Right atrium auricular region (tissue), 2 donors: ENCODE measurements around the gene OR10A5. TPM values are rescaled to one million over a fixed set of nuclear protein-coding genes. Genes with fewer than 3 reads are reported as not detected.
"Not testable (repeated sequence)": the region's sequence is repeated elsewhere in the genome, so short reads cannot be mapped to it uniquely, and the experiment has no call there.

Source experiments
- DNase-seq: peaks from one replicate; pipeline ENCODE4 v3.0.0-alpha.2; 2019; ENCODE audit warnings: low spot score
- H3K27ac ChIP-seq, 2 donors: fragments of 200-600 bp; sonication (generic); 1 replicate in 1 of 2; 2 replicates in 1 of 2; pipeline ENCODE4 v1.5.1; 2016 to 2019
- H3K27me3 ChIP-seq, 2 donors: fragments of 200-600 bp; sonication (generic); one replicate each; pipeline versions ENCODE4 v1.5.1 to v1.6.0; 2017 to 2019
- H3K36me3 ChIP-seq: fragments of 200-600 bp; sonication (generic); one replicate; pipeline ENCODE4 v1.5.1; 2016
- H3K4me1 ChIP-seq, 2 donors: fragments of 200-600 bp; sonication (generic); one replicate each; pipeline versions ENCODE4 v1.5.1 to v1.6.0; 2017 to 2019
- H3K4me3 ChIP-seq, 2 donors: fragments of 200-600 bp; sonication (generic); 1 replicate in 1 of 2; 2 replicates in 1 of 2; pipeline ENCODE4 v1.5.1; 2017 to 2019; ENCODE audit warnings: mild to moderate bottlenecking in 1 of 2, moderate library complexity in 1 of 2
- H3K9me3 ChIP-seq, 2 donors: fragments of 200-600 bp; sonication (generic); one replicate each; pipeline ENCODE4 v1.5.1; 2019
- total RNA-seq, 2 donors: library from RNA; depleted of rRNA; stranded (reverse); fragments of >200 nt; gene quantifications; one replicate each; pipeline ENCODE4 v1.1.0, GENCODE V29; 2016
- TF ChIP-seq, protein P1 (sequence below), 2 donors: fragments of 200-600 bp; sonication (generic); IDR thresholded peaks; one replicate each; pipeline ENCODE4 v1.5.1; 2019; ENCODE audit warnings: antibody characterized with exemption in 2 of 2

OR10A5 gene
- total RNA-seq, 2 donors from 2014 or later, result not detected

DNA sequence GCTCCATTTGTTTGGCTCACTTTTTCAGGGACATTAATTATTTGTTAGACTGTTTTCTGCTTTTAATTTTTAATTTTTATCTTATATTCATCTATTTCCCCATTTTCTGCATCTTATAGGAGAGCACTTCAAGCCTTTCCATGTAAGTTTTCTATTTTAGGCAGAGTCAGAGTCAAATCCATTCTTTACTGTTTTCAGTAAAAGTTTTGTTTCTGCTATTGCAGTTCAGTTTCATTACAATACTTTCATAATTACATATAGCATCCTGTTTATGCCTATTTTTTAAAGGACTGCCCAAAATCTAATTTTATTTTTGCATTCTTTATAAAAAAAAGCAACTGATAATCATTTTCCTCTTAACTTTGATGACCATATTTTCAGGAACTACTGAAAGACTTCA is 3.8 kb upstream of the OR10A5 start:
- no peaks in the 10 kb centered on the region for H3K27me3 ChIP-seq
- TF ChIP-seq, protein P1, sequence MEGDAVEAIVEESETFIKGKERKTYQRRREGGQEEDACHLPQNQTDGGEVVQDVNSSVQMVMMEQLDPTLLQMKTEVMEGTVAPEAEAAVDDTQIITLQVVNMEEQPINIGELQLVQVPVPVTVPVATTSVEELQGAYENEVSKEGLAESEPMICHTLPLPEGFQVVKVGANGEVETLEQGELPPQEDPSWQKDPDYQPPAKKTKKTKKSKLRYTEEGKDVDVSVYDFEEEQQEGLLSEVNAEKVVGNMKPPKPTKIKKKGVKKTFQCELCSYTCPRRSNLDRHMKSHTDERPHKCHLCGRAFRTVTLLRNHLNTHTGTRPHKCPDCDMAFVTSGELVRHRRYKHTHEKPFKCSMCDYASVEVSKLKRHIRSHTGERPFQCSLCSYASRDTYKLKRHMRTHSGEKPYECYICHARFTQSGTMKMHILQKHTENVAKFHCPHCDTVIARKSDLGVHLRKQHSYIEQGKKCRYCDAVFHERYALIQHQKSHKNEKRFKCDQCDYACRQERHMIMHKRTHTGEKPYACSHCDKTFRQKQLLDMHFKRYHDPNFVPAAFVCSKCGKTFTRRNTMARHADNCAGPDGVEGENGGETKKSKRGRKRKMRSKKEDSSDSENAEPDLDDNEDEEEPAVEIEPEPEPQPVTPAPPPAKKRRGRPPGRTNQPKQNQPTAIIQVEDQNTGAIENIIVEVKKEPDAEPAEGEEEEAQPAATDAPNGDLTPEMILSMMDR (IDR thresholded peaks at IDR 0.05), result no peak
- DNase-seq, result no peak
- H3K27ac ChIP-seq, result no peak overlapping the region
- H3K9me3 ChIP-seq, result no peaks in the 10 kb centered on the region
- no peaks in the 10 kb centered on the region for H3K36me3 ChIP-seq
- H3K4me3 ChIP-seq, result no peak overlapping the region
- H3K4me1 ChIP-seq, result no peaks in the 10 kb centered on the region

GRCh38 chr11:6843670-6844069 is 1.8 kb upstream of the OR10A5 start:
- TF ChIP-seq, protein P1 (IDR thresholded peaks at IDR 0.05), result no peak
- H3K27ac ChIP-seq, result no peak overlapping the region
- no peaks in the 10 kb centered on the region for H3K9me3 ChIP-seq
- no peaks in the 10 kb centered on the region for H3K27me3 ChIP-seq
- H3K4me3 ChIP-seq, result no peak overlapping the region
- no peak for DNase-seq
- H3K36me3 ChIP-seq, result no peaks in the 10 kb centered on the region
- H3K4me1 ChIP-seq, result no peaks in the 10 kb centered on the region

DNA sequence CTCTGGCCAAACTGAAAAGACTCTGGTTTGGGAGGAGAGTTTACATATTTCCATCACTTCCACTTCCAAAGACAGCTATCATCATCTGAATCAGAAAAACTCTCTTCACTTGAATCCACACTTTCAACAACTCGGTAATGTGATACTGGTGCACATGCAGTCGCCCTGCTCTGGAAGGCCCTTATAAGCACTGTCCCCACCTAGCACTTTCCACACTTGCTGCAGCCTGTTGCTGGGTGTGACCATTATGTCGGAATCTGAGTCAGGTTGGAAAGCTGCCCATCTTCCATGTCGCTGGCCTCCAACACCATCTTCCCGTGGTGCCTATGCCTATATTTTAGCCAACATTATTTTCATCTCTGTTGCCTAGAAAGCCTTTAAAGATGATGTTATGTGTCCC is 1.1 kb upstream of the OR10A5 start:
- no peaks in the 10 kb centered on the region for H3K27me3 ChIP-seq
- H3K27ac ChIP-seq, result no peak overlapping the region
- H3K4me1 ChIP-seq, result no peaks in the 10 kb centered on the region
- H3K9me3 ChIP-seq, result no peaks in the 10 kb centered on the region
- no peak for DNase-seq
- no peaks in the 10 kb centered on the region for H3K36me3 ChIP-seq
- TF ChIP-seq, protein P1 (IDR thresholded peaks at IDR 0.05), result no peak
- H3K4me3 ChIP-seq, result no peak overlapping the region

GRCh38 chr11:6850526-6850925 is 5.0 kb downstream of the OR10A5 start:
- Histone ChIP-seq H3K4me1 (no peaks in the 10 kb centered on the region), H3K9me3 (no peaks in the 10 kb centered on the region), H3K36me3 (no peaks in the 10 kb centered on the region), H3K27ac (no peak overlapping the region), H3K4me3 (no peak overlapping the region), H3K27me3 (no peaks in the 10 kb centered on the region)
- no peak for DNase-seq
- TF ChIP-seq, protein P1 (IDR thresholded peaks at IDR 0.05), result no peak

DNA sequence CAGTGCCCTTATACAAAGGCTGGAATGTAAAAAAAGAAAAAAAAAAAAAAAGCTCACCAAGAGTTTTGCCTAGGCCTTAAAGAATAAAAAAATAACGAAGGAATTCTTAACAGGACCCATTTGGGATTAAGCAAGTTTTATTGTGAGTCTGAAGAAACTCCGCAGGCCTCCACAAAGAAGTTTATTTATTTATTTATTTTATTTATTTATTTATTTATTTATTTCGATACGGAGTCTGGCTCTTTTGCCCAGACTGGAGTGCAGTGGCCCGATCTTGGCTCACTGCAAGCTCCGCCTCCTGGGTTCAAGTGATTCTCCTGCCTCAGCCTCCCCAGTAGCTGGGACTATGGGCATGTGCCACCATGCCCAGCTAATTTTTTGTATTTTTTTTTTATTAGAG is 9.3 kb downstream of the OR10A5 start:
- DNase-seq, H3K27me3 ChIP-seq: not testable (repeated sequence)

GRCh38 chr11:6855971-6856541 is 10.6 kb downstream of the OR10A5 start:
- H3K27me3 ChIP-seq, result no peaks in the 10 kb centered on the region
- H3K27ac ChIP-seq, result no peak overlapping the region
- H3K4me3 ChIP-seq, result no peak overlapping the region
- DNase-seq, result no peak
- no peaks in the 10 kb centered on the region for H3K4me1 ChIP-seq
- H3K9me3 ChIP-seq, result no peaks in the 10 kb centered on the region
- no peaks in the 10 kb centered on the region for H3K36me3 ChIP-seq
- TF ChIP-seq, protein P1 (IDR thresholded peaks at IDR 0.05), result no peak

More for the DNA sequence above, 9.3 kb downstream of the OR10A5 start:
- not testable (repeated sequence) for H3K4me1 ChIP-seq, H3K9me3 ChIP-seq, H3K36me3 ChIP-seq, H3K27ac ChIP-seq, H3K4me3 ChIP-seq
